Ishikawa (cell line): ENCODE measurements around the gene TNFAIP2.

Source experiments
- CEBPB ChIP-seq: IDR thresholded peaks from 2 replicates; pipeline ENCODE4 v1.6.1; 2012
- EGR1 ChIP-seq: IDR thresholded peaks from 2 replicates; pipeline ENCODE4 v1.6.1; 2012
- EP300 ChIP-seq: IDR thresholded peaks from 2 replicates; pipeline ENCODE4 v1.6.1; 2012; ENCODE audit warnings: borderline replicate concordance
- FOXM1 ChIP-seq: IDR thresholded peaks from 2 replicates; pipeline ENCODE4 v1.6.1; 2012; ENCODE audit warnings: low read depth, borderline replicate concordance
- MAX ChIP-seq: IDR thresholded peaks from 2 replicates; pipeline ENCODE4 v1.6.1; 2012
- NFIC ChIP-seq: IDR thresholded peaks from 2 replicates; pipeline ENCODE4 v1.6.1; 2012
- RAD21 ChIP-seq: IDR thresholded peaks from 2 replicates; pipeline ENCODE4 v1.6.1; 2012; ENCODE audit warnings: low read depth
- REST ChIP-seq: IDR thresholded peaks from 2 replicates; pipeline ENCODE4 v1.6.1; 2012; ENCODE audit warnings: low read depth, mild to moderate bottlenecking
- TEAD4 ChIP-seq: IDR thresholded peaks from 2 replicates; pipeline ENCODE4 v1.6.1; 2012
- YY1 ChIP-seq: IDR thresholded peaks from 2 replicates; pipeline ENCODE4 v1.6.1; 2012; ENCODE audit warnings: low read depth
- TF ChIP-seq, protein P1 (sequence below): IDR thresholded peaks from 2 replicates; pipeline ENCODE4 v1.6.1; 2012

GRCh38 chr14:103099081-103099732 lies 24.1 kb upstream of the TNFAIP2 start:
- TF ChIP-seq EGR1 (no peak), CEBPB (no peak), MAX (no peak), RAD21 (no peak), NFIC (no peak), EP300 (no peak), REST (no peak), FOXM1 (no peak), TEAD4 (no peak), YY1 (no peak)
- TF ChIP-seq, protein P1, sequence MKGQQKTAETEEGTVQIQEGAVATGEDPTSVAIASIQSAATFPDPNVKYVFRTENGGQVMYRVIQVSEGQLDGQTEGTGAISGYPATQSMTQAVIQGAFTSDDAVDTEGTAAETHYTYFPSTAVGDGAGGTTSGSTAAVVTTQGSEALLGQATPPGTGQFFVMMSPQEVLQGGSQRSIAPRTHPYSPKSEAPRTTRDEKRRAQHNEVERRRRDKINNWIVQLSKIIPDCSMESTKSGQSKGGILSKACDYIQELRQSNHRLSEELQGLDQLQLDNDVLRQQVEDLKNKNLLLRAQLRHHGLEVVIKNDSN = no peak
